IMR-90 (cell line): ENCODE results near the gene YBEY.

Source experiments
- BHLHE40 ChIP-seq: fragments of 150-350 bp; IDR thresholded peaks from 2 replicates; pipeline ENCODE4 v1.6.1; 2016; ENCODE audit warnings: mild to moderate bottlenecking, low read depth, low read length
- MAZ ChIP-seq: IDR thresholded peaks from 2 replicates; pipeline ENCODE4 v1.6.1; 2012; ENCODE audit warnings: low read depth, mild to moderate bottlenecking, low read length, improper control_type of control experiment, moderate library complexity, borderline replicate concordance
- POLR2A ChIP-seq: IDR thresholded peaks from 2 replicates; pipeline ENCODE4 v1.6.1; 2012; ENCODE audit warnings: mild to moderate bottlenecking, low read depth, low read length
- RCOR1 ChIP-seq: IDR thresholded peaks from 2 replicates; pipeline ENCODE4 v1.6.1; 2012; ENCODE audit warnings: mild to moderate bottlenecking, low read length, improper control_type of control experiment; ENCODE audit not compliant: insufficient replicate concordance
- RFX5 ChIP-seq: IDR thresholded peaks from 2 replicates; pipeline ENCODE4 v1.8.0; 2012; ENCODE audit warnings: low read depth, mild to moderate bottlenecking, low read length, moderate library complexity
- TF ChIP-seq, protein P1 (sequence below): conservative IDR thresholded peaks from 2 replicates; pipeline ENCODE4 v1.5.1; 2012; ENCODE audit warnings: mild to moderate bottlenecking, low read depth, low read length, improper control_type of control experiment

DNA sequence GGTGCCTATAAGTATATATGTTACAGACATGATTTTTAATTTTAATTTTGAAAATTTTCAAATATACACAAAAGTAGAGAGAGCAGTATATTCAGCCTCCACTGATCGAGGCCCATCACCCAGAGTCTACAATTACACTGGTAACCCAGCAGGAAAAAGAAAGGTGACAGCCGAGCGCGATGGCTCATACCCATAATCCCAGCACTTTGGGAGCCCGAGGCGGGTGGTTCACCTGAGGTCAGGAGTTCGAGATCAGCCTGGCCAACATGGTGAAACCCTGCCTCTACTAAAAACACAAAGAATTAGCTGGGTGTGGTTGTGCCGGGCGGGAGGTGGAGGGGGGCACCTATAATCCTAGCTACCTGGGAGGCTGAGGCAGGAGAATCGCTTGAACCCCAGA lies 1.4 kb downstream of the YBEY start:
- TF ChIP-seq, protein P1, sequence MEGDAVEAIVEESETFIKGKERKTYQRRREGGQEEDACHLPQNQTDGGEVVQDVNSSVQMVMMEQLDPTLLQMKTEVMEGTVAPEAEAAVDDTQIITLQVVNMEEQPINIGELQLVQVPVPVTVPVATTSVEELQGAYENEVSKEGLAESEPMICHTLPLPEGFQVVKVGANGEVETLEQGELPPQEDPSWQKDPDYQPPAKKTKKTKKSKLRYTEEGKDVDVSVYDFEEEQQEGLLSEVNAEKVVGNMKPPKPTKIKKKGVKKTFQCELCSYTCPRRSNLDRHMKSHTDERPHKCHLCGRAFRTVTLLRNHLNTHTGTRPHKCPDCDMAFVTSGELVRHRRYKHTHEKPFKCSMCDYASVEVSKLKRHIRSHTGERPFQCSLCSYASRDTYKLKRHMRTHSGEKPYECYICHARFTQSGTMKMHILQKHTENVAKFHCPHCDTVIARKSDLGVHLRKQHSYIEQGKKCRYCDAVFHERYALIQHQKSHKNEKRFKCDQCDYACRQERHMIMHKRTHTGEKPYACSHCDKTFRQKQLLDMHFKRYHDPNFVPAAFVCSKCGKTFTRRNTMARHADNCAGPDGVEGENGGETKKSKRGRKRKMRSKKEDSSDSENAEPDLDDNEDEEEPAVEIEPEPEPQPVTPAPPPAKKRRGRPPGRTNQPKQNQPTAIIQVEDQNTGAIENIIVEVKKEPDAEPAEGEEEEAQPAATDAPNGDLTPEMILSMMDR = no peak
- TF ChIP-seq BHLHE40 (no peak), RCOR1 (no peak), MAZ (no peak), POLR2A (no peak), RFX5 (no peak)
